HG03025 (cell line): ENCODE data around the gene AGBL4.

Experiments
- ATAC-seq: cut with Tn5 transposase; IDR thresholded peaks from one replicate; pipeline ENCODE4 v1.9.1; 2021; ENCODE audit warnings: mild to moderate bottlenecking, moderate library complexity; ENCODE audit not compliant: unreplicated experiment, low FRiP score

Gene AGBL4

GRCh38 chr1:48790397-48790796 lies 1233.4 kb downstream of the AGBL4 start:
- ATAC-seq = no peak

DNA sequence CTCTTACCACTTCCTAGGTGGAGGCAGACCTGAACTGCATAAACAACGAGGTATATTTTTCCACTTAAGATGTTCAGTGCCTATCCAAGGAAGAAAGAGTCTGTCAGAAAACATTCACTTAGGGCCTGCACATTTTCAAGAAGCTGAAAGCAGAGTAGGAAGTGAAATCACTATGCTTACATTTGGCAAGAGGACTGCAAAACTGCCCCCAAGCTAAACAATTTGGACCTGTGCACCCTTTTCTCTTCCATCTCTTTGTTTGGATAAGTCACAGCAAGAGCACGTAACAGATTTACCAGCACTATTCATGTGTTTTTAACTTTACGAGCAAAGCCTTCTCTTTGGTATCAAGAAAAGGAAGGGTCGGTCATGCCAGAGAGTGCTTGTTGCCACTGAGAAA lies 1233.9 kb downstream of the AGBL4 start:
- ATAC-seq = peak; percentile 46

DNA sequence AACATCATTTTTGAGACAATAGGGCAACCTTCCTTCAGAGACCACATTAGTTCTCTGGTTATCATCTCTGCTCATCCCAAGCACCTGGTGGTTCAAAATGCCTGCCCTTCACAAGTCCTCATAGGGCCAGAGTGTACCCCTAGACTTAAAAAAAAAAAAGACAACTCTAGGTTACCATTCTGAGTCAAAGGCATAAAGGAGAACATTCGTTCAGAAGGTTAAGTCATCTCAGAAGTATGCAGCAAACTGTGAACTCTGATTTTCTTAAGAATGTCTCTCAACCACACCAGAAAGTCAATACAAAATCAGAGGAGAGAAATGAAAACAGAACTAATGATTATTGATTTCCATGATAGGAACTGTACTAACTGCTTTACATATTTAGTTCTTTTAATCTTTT lies 1237.9 kb downstream of the AGBL4 start:
- no peak for ATAC-seq

- no peak for ATAC-seq
Measured at GRCh38 chr1:48784301-48784700, 1239.5 kb downstream of the AGBL4 start.

DNA sequence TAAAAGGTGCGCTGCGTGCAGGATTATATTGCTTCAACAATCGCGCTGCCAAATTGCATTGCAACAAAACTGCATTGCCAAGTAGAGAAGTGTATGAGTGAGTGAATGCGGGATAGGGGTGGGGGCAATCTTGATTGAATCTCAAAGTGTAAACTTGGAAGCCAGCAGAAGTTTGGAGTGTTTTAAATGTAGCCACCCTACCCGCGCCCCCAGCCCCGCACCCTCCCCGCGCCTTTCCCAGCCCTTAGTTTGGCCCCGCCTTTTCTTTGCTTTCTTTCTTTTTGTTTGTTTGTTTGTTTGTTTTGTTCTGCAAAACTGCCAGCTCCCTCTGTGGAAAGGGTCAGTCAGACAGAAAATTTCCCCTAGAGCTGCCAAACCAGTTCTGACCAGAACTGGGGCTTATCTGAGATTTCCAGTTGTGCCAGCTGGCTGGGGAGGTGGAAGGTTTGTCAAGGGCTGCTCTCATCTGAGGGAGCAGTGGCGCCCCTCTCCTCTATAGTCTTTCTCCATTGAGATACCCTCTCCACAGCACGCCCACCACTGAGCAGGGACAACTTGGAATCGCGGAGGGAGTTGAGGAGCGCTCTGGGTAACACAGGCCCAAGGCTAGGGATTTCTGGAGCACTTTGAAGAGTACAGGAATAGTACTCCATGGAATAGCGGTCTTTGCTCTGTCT lies 1246.4 kb downstream of the AGBL4 start:
- no peak for ATAC-seq

DNA sequence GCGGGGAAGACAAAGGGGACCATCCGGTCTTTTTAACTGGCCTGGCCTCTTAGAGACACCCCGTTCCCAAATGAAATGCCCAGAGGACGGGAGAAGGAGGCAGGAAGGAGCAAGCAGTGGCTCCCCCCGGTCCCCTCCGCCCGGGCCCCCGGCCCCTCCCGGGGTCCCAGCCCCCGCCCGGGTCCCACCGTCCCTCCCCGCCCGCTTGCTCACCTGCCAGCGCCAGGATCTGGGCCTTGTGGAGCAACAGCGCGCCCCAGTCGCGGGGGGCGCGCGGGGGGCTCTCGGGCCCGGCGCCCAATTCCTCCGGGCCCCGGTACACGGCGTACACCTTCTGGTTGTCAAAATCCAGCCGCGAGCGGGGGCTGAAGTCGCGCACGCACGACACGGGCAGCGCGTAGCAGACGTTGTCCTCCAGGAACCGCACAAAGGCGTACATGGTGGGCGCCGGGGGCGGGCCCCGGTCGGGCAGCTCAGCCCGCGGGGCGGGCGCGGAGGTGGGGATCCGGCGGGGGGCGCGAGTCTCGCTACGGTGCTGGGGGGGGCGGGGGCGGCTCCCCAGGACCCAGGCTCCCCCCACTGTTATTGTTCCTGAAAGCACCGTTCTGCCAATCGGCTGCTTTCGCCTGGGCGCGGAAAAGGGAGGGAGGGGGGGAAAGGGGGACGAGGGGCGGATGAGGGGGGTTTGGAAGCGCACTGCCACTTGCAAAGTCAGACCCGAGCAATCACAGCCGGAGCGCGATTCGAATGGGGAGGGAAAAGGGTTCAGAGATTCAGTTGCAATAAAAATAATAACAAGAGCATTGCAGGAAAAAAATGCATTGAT lies 1247.1 kb downstream of the AGBL4 start, which contains the start of gene BEND5:
Gene BEND5, minus strand, starts transcription at position 499 of the 826 bp plus-strand sequence. Its CDS starts 60 bp downstream, at position 439.
- no peak for ATAC-seq

DNA sequence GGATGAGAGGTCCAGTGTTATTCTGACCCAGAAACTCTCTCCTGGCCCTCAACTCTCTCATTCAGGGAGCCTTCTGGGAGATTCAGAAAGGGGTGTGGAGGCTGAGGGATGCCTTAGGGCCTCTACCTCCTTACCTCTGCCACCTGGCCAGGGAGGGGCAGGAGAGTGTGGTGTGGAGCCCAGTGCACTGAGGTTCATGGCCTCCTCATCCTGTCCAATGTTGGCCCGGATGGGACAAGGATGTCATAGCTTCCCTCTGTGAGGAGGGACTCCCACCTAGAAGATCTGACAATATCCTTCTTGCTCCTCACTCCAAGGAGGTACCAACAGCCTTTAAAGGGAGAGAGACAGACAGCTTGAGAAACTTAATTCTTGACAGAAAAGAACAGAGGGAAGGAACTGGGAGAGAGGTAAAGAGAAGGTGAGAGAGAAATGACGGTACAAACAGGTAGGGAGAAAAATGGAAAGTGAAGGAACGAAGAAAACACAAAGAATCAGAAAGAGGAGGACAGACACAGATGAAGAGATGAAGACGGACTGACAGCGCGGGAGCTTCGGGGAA lies 1247.8 kb downstream of the AGBL4 start:
- ATAC-seq = no peak

GRCh38 chr1:48773133-48773532 lies 1250.6 kb downstream of the AGBL4 start:
- ATAC-seq = no peak

GRCh38 chr1:48772211-48772610 lies 1251.5 kb downstream of the AGBL4 start:
- ATAC-seq = no peak

DNA sequence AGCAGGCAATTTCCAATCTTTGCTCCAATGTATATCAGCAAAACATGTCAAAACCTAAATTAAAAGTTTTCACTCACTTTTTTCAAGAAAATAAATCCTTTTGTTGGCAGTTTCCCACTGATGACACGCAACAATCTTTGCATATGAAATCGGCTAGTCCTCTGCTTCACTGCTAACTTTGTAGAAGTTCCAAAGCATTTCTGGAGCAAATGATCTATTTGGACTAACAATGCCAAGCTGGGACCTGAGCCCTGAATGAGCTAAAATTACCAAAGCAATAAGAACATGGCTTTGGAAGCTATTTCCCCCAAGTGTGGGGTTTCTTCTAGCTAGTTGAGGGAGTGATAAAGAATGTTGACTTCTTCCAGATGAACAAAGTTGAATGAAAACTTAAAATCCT lies 1252.2 kb downstream of the AGBL4 start:
- ATAC-seq = no peak

GRCh38 chr1:48767975-48768510 lies 1255.7 kb downstream of the AGBL4 start:
- no peak for ATAC-seq

DNA sequence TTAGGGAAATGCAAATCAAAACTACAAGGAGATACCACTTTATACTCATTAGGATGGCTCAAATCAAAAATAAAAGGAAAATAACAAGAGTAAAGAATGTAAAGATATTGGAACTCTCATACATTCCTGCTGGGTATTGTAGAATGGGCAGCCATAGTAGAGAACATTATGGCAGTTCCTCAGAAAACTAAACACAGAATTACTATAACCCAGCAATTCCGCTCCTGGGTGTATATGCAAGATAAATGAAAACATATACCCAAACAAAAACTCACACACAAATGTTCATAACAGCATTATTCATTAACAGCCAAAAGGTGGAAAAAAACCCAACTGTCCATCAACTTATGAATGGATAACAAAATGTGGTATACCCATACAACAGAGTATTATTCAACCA lies 1258.4 kb downstream of the AGBL4 start:
- no peak for ATAC-seq

- no peak for ATAC-seq
Measured at GRCh38 chr1:48761986-48762385, 1261.8 kb downstream of the AGBL4 start.

DNA sequence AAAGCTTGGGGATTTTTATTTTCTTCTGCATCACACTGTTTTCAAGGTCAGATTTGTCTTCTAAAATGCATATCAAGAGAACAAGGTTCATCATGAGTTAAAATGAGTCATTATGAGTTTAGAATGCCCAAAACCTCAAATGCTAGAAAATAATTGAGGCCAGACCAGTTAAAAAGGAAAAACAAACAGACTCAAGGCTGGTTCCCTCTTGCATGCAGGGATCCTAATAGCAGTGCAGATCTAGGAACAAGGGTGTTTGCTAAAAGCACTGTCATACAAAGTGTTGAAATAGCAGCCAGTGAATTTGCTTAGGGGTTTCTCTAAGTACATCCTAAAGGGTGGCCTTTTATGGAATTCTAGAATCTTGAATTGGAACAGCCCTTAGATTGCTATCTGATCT lies 1262.3 kb downstream of the AGBL4 start:
- ATAC-seq = no peak

- ATAC-seq = no peak
Measured at GRCh38 chr1:48760857-48761256, 1262.9 kb downstream of the AGBL4 start.

DNA sequence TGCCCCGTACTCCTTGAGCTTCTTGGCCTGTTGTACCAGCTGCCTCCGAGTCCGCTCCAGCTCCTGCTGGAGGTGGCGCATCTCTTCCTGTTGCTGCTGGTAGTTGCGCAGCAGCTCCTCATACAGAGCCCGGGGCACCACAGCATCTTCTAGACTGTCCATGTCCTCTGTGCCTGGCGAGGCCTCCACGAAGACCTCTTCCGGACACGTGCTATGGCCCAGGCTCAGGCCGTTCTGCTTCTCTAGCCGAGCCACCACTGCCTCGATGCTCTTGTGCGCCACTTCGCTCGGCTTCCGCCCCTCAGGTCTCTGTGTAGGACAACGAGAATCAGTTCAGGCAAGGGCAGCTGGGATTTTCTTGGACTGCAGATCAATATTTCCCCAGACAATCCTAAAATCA lies 1264.8 kb downstream of the AGBL4 start:
- no peak for ATAC-seq

GRCh38 chr1:48757363-48757762 lies 1266.4 kb downstream of the AGBL4 start:
- ATAC-seq = no peak

- ATAC-seq = no peak
Measured at GRCh38 chr1:48756683-48757316, 1267.0 kb downstream of the AGBL4 start.

- no peak for ATAC-seq
Measured at GRCh38 chr1:48753293-48753692, 1270.5 kb downstream of the AGBL4 start.

- peak; percentile 86 for ATAC-seq
Measured at GRCh38 chr1:48750109-48750508, 1273.6 kb downstream of the AGBL4 start.

DNA sequence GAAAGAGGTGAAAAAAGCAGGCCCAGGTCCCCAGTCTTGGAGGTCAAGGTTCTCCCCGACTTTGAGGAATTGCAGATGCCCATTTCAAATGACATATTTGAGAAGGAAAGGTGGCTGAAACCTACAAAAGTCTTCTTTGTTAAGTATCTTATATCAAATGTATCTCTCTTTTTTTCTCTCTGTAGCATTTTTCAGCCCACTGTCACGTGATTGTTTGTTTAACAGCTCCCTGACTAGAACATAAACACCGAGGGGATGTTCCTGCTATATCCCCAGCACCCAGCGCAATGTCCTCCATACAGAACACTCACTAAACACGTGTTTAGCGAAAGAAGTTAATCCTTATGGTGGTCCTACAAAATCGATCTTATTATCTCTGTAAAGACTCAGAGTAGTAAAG lies 1274.7 kb downstream of the AGBL4 start:
- ATAC-seq = no peak
